IPS-15b (cell line): ENCODE measurements around the gene DEGS1.

ENCODE experiments used
- H3K27me3 ChIP-seq: one replicate; pipeline ENCODE4 v1.6.1; 2013; ENCODE audit warnings: low read length; ENCODE audit not compliant: control insufficient read depth, insufficient read depth
- H3K36me3 ChIP-seq: one replicate; pipeline ENCODE4 v1.6.1; 2013; ENCODE audit warnings: low read length; ENCODE audit not compliant: control insufficient read depth, insufficient read depth
- H3K4me1 ChIP-seq: one replicate; pipeline ENCODE4 v1.6.1; 2013; ENCODE audit warnings: mild to moderate bottlenecking, low read length; ENCODE audit not compliant: control insufficient read depth, insufficient read depth
- H3K4me3 ChIP-seq: one replicate; pipeline ENCODE4 v1.5.1; 2013; ENCODE audit warnings: low read depth, low read length
- H3K9ac ChIP-seq: one replicate; pipeline ENCODE4 v1.6.1; 2013; ENCODE audit warnings: low read depth, mild to moderate bottlenecking, low read length
- H3K9me3 ChIP-seq: one replicate; pipeline ENCODE4 v1.6.1; 2013; ENCODE audit warnings: mild to moderate bottlenecking, low read length; ENCODE audit not compliant: control insufficient read depth, insufficient read depth

Gene DEGS1

DNA sequence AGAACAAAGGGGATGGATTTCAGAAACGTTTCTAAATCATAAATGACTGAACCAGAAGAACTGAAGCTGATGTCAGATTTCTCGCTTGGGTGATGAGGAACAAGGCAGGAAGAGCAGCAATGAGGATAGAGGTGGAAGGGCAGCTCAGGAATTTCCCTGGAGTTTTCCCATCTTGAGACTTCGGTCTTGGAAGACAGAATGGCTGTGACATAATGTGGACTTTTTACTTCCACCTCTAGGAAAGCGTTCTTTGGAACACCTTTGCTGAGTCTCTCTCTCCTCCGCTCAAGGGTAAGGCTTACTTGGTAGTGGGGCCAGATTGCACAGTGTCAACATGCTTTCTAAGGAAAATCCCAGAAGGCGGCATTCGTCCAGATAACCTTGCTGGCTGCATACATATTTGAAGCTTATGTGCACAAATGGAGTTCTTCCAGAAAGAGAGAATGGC lies 36.6 kb downstream of the DEGS1 start:
- Histone ChIP-seq H3K4me1 (peaks cover 11% of the 10 kb centered on the region), H3K9ac (no peak overlapping the region), H3K36me3 (no peaks in the 10 kb centered on the region), H3K9me3 (no peaks in the 10 kb centered on the region), H3K27me3 (peaks cover 4% of the 10 kb centered on the region), H3K4me3 (no peak overlapping the region)

GRCh38 chr1:224223819-224224714 lies 41.0 kb downstream of the DEGS1 start:
- Histone ChIP-seq H3K9me3 (no peaks in the 10 kb centered on the region), H3K4me3 (no peak overlapping the region), H3K9ac (no peak overlapping the region), H3K27me3 (peaks cover 7% of the 10 kb centered on the region), H3K4me1 (peaks cover 11% of the 10 kb centered on the region), H3K36me3 (peaks cover 3% of the 10 kb centered on the region)

DNA sequence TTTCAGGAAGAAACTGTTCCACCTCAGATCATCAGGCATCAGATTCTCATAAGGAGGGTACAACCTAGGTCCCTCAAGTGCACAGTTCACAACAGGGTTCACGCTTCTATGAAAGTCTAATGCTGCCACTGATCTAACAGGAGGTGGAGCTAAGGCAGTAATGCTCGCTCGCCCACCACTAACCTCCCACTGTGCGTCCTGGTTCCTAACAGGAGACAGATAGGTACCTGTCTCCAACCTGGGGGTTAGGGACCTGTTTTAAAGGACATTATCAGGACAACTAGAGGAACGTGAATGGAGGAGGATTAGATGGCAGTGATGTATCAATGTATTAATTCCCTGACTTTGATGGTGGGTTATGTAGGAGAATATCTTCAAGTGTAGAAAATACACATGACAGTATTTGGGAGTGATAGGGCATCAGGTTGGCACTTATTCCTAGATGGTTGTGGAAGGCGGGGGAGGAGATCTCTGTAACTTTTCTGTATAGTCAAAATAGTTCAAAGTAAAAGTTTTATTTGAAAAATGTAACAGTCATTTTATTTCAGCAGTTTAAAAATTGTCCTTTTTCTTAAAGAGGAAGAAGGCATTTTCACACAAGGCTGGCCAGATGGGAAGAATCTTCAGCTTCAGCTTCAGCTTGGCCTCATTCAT lies 43.9 kb downstream of the DEGS1 start:
- no peaks in the 10 kb centered on the region for H3K9me3 ChIP-seq
- H3K4me3 ChIP-seq, result no peak overlapping the region
- H3K4me1 ChIP-seq, result peaks cover 11% of the 10 kb centered on the region
- no peak overlapping the region for H3K9ac ChIP-seq
- peaks cover 7% of the 10 kb centered on the region for H3K36me3 ChIP-seq
- H3K27me3 ChIP-seq, result peaks cover 7% of the 10 kb centered on the region

DNA sequence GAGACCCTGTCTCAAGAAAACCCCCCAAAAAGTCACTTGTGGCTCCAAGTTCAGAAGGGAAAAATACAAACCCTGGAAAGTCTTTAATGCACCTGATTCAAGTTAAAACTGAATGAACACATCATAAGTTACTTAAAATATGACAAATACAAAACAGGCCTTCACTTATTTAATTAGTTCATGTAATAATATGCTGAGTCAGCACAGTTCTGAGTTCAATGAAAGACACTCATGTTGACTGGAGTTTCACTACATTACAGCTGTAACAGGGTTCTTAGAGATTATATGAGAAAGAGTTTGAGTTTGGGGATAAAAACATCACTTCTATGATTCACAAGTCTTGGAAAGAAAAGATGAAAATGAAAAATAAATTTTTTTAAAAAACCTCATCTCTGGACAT lies 51.0 kb downstream of the DEGS1 start:
- Histone ChIP-seq H3K4me1 (peaks cover 18% of the 10 kb centered on the region), H3K9me3 (no peaks in the 10 kb centered on the region), H3K27me3 (no peaks in the 10 kb centered on the region), H3K4me3 (no peak overlapping the region), H3K9ac (no peak overlapping the region), H3K36me3 (peaks cover 3% of the 10 kb centered on the region)

DNA sequence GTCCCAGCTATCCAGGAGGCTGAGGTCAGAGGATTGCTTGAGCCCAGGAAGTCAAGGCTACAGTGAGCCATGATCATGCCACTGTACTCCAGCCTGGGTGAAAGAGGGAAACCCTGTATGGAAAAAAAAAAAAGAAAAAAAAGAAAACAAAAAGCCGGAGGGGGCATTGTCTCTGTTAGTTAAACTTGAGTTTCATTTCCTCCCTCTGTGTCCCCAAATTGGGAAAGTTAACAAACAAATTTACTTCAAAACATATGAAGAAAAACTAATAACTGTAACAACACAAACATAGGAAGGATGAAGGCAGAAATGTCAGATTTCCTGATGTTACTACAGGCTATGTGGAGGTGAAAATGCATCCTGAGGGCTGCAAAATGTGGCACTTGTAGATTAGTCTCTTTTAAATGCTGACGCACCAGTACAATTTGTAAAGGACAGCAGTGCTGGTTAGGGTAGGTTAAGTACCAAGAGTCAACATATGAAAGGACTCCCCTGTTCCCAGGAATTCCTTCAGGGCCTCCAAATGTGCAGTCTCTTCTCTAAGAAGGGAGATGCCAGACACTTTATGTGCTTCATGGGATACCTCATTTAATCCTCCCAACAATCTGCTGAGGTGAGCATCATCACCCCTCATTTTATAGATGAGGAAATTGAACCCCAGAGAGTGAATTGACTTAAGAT lies 52.9 kb downstream of the DEGS1 start:
- no peaks in the 10 kb centered on the region for H3K9me3 ChIP-seq
- H3K9ac ChIP-seq, result no peak overlapping the region
- H3K4me3 ChIP-seq, result no peak overlapping the region
- no peaks in the 10 kb centered on the region for H3K27me3 ChIP-seq
- H3K36me3 ChIP-seq, result no peaks in the 10 kb centered on the region
- H3K4me1 ChIP-seq, result peaks cover 18% of the 10 kb centered on the region

DNA sequence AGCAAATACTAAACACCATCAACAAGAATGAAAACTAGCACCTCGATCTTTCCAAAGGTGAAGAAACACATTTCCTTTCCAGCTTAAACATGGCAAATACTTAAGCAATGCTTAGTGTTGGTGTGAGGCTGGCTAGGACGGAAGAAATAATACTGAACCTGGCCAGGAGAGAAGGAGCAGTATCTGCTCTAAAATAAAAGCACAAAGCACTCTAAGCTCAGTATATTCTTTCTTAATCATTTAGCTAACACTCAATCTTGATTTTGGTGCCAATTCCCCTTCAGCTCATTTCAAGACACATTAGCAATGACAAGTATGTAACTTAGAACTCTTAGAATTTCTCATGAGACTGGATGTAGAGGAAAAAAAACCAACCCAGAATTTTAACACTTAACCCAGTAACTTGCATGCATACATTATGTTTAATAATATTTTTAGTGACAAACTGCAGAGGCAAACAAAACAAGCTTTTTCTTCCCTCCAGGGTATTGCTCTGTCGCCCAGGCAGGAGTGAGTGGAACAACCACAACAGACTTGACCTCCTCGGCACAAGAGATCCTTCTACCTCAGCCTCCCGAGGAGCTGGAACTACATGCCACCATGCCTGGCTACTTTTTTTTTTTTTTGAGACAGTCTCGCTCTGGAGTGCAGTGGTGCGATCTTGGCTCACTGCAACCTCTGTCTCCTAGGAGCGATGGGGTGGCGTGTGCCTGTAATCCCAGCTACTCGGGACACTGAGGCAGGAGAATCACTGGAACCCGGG lies 54.3 kb downstream of the DEGS1 start:
- H3K27me3 ChIP-seq, result no peaks in the 10 kb centered on the region
- no peak overlapping the region for H3K4me3 ChIP-seq
- no peaks in the 10 kb centered on the region for H3K36me3 ChIP-seq
- no peak overlapping the region for H3K9ac ChIP-seq
- H3K9me3 ChIP-seq, result no peaks in the 10 kb centered on the region
- H3K4me1 ChIP-seq, result peaks cover 18% of the 10 kb centered on the region

DNA sequence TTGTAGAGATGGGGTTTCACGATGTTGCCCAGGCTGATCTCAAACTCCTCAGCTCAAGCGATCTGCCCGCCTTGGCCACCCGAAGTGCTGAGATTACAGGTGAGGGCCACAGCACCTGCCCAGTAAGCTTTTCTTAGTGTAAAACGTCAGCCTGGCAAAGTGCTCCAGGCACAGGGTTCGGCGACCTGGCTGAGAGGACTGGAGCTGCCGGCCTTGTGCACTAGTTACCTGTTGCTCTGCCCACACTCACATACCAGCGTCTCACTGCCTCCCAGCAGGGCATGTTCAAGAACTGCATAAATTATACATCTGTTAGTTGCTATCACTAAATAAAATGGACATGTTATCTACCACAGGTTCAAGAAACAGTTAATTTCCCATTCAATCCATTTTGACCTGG lies 55.2 kb downstream of the DEGS1 start:
- no peak overlapping the region for H3K9ac ChIP-seq
- H3K4me3 ChIP-seq, result no peak overlapping the region
- peaks cover 18% of the 10 kb centered on the region for H3K4me1 ChIP-seq
- no peaks in the 10 kb centered on the region for H3K27me3 ChIP-seq
- H3K36me3 ChIP-seq, result no peaks in the 10 kb centered on the region
- H3K9me3 ChIP-seq, result no peaks in the 10 kb centered on the region

DNA sequence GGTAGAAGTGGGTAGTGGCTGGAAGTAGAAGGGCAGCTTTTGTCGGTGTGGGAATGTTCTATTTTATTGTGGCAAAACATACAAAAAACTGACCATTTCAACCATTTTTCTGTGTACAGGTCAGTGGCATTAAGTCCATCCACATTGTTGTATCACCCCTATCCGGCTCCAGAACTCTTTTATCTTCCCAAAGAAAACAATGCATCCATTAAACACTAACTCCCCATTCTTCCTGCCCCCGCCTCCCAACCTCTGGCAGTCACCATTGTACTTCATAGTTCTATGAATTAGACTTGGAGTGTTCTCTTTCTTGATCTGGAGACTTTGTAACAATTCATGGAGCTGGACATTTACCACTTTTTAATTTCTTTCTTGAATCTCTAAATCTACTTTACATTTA lies 55.7 kb downstream of the DEGS1 start:
- Histone ChIP-seq H3K4me1 (peaks cover 18% of the 10 kb centered on the region), H3K36me3 (no peaks in the 10 kb centered on the region), H3K9me3 (no peaks in the 10 kb centered on the region), H3K4me3 (no peak overlapping the region), H3K9ac (no peak overlapping the region), H3K27me3 (no peaks in the 10 kb centered on the region)
